ENCODE results near the gene GABBR1. TPM values are rescaled to one million over a fixed set of nuclear protein-coding genes. Genes with fewer than 3 reads are reported as not detected.
A peak's percentile ranks its signal among the peaks of the same experiment; 100 is the strongest.

GABBR1 gene
- polyA plus RNA-seq, 1 of the 3 experiments (the other 2 are of a cell fraction), result 26.8 TPM

DNA sequence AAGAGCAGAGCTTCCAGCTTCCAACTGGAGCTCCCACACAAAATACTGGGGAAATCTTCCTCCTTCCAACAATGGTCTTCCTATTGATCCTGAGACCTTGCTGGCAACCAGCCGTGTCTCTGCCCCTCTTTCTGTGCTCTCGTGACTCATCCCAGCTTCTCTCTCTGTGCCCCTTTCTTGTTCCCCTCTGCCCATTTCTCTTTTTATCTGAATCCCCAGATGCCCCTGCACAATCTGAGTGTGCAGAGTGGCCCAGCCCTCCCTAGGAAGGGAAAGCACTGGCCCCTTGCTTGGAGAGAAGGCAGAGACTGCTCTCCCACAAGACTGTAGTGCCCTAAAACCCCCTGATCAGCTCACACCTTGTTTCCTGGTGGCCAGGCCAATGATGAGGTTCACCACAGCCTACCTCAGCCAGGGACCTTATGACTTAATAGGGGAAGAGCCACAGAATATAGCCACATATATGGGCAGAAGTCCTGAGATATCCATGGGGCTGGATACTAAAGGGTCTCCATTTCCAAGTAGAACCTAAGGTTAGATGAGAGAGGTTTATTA is 122.2 kb downstream of the GABBR1 start:
- H3K9ac ChIP-seq, result no peak overlapping the region
- H3K4me3 ChIP-seq (ENCODE audit: low read depth in 2 of 2, low read length in 1 of 2), result no peak overlapping the region
- no peaks in the 10 kb centered on the region for H3F3A ChIP-seq (replicated peaks; ENCODE audit: insufficient read depth)
- no peaks in the 10 kb centered on the region for H3K9me2 ChIP-seq
- 0% methylated on average over 2 of the region's 2 CpGs for WGBS (ENCODE audit: low lambda C conversion rate)
- DNase-seq, result no peak
- H3K79me2 ChIP-seq (ENCODE audit: insufficient read depth), result no peaks in the 10 kb centered on the region
- no peaks in the 10 kb centered on the region for H3K4me1 ChIP-seq (ENCODE audit: control insufficient read depth in 1 of 2, insufficient read depth in 2 of 2, low read depth in 1 of 2, low read length in 1 of 2)
- no peaks in the 10 kb centered on the region for H3K9me3 ChIP-seq
- H3K36me3 ChIP-seq (replicated peaks in 1 of 2; ENCODE audit: control insufficient read depth in 1 of 2, insufficient read depth in 2 of 2, low read length in 1 of 2), result no peaks in the 10 kb centered on the region
- no peak overlapping the region for H2AFZ ChIP-seq (ENCODE audit: low read depth)
- TF ChIP-seq MAX (IDR thresholded peaks at IDR 0.05; ENCODE audit: low read depth), result no peak
- TF ChIP-seq, protein P1, sequence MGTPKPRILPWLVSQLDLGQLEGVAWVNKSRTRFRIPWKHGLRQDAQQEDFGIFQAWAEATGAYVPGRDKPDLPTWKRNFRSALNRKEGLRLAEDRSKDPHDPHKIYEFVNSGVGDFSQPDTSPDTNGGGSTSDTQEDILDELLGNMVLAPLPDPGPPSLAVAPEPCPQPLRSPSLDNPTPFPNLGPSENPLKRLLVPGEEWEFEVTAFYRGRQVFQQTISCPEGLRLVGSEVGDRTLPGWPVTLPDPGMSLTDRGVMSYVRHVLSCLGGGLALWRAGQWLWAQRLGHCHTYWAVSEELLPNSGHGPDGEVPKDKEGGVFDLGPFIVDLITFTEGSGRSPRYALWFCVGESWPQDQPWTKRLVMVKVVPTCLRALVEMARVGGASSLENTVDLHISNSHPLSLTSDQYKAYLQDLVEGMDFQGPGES (IDR thresholded peaks at IDR 0.05; ENCODE audit: low read depth, low read length), result no peak
- no peak for TF ChIP-seq RAD21 (IDR thresholded peaks at IDR 0.05; ENCODE audit: low read length)
- no peak for TF ChIP-seq RCOR1 (IDR thresholded peaks at IDR 0.05; ENCODE audit: low read length)
- TF ChIP-seq GATA2 (CRISPR knock-in tag; IDR thresholded peaks at IDR 0.05), result no peak
- TF ChIP-seq NRF1 (IDR thresholded peaks at IDR 0.05; ENCODE audit: low read depth, low read length), result no peak
- no peak for TF ChIP-seq FOSL2 (IDR thresholded peaks at IDR 0.05; ENCODE audit: borderline replicate concordance, low read depth)
- ChIA-PET CTCF (interaction anchor here (1.5 kb wide), 1 partner anchor 21 kb away, joined by 4 read pairs; no protein-coding TSS in a partner anchor), POLR2A (no interaction called here)
- no peak overlapping the region for H3K4me2 ChIP-seq
- peaks cover 49% of the 10 kb centered on the region for H3K27me3 ChIP-seq (ENCODE audit: insufficient read depth)
- no peaks in the 10 kb centered on the region for H4K20me1 ChIP-seq (ENCODE audit: insufficient read depth)
- H3K27ac ChIP-seq (ENCODE audit: low read depth in 2 of 2, low read length in 1 of 2), result no peak overlapping the region

DNA sequence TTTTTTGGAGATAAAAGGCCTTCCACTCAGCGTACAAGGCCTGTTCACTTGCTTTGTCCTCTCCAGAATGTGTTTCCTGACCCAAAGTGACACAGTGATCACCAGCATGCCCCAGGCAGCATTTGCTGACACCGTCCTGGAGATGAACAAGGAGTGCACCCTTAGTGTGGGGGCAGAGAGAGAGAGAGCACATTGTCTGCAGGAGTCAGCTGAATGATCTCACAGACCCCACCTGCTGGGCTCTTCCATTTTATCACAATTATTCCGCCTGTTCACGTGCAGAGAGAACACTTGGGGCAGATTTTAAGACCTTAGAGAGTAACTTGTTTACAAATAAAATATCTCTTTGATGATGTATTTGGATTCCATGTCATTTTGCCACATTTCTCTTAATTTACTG is 122.8 kb downstream of the GABBR1 start:
- Histone ChIP-seq H3K36me3 (replicated peaks in 1 of 2; ENCODE audit: control insufficient read depth in 1 of 2, insufficient read depth in 2 of 2, low read length in 1 of 2) (no peaks in the 10 kb centered on the region), H3K9me3 (no peaks in the 10 kb centered on the region), H3K27me3 (ENCODE audit: insufficient read depth) (peaks cover 51% of the 10 kb centered on the region), H4K20me1 (ENCODE audit: insufficient read depth) (no peaks in the 10 kb centered on the region), H3K27ac (ENCODE audit: low read depth in 2 of 2, low read length in 1 of 2) (no peak overlapping the region), H3K79me2 (ENCODE audit: insufficient read depth) (no peaks in the 10 kb centered on the region), H3K4me1 (ENCODE audit: control insufficient read depth in 1 of 2, insufficient read depth in 2 of 2, low read depth in 1 of 2, low read length in 1 of 2) (no peaks in the 10 kb centered on the region), H3K9me2 (no peaks in the 10 kb centered on the region), H2AFZ (ENCODE audit: low read depth) (no peak overlapping the region), H3K4me3 (ENCODE audit: low read depth in 2 of 2, low read length in 1 of 2) (no peak overlapping the region), H3K4me2 (no peak overlapping the region), H3F3A (replicated peaks; ENCODE audit: insufficient read depth) (no peaks in the 10 kb centered on the region), H3K9ac (no peak overlapping the region)
- CTCF ChIA-PET, result interaction anchor here (1.5 kb wide), 1 partner anchor 22 kb away, joined by 4 read pairs; no protein-coding TSS in a partner anchor
- WGBS (ENCODE audit: low lambda C conversion rate), result 2% methylated on average over 4 of the region's 4 CpGs
- TF ChIP-seq ZBTB33 (IDR thresholded peaks at IDR 0.05; ENCODE audit: borderline replicate concordance, low read depth), result no peak
- TF ChIP-seq, protein P2, sequence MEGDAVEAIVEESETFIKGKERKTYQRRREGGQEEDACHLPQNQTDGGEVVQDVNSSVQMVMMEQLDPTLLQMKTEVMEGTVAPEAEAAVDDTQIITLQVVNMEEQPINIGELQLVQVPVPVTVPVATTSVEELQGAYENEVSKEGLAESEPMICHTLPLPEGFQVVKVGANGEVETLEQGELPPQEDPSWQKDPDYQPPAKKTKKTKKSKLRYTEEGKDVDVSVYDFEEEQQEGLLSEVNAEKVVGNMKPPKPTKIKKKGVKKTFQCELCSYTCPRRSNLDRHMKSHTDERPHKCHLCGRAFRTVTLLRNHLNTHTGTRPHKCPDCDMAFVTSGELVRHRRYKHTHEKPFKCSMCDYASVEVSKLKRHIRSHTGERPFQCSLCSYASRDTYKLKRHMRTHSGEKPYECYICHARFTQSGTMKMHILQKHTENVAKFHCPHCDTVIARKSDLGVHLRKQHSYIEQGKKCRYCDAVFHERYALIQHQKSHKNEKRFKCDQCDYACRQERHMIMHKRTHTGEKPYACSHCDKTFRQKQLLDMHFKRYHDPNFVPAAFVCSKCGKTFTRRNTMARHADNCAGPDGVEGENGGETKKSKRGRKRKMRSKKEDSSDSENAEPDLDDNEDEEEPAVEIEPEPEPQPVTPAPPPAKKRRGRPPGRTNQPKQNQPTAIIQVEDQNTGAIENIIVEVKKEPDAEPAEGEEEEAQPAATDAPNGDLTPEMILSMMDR (IDR thresholded peaks at IDR 0.05), result peak; percentile 24; the same call in 1 of the 2 replicates
- TF ChIP-seq, protein P1 (IDR thresholded peaks at IDR 0.05; ENCODE audit: low read depth, low read length), result no peak
- no peak for DNase-seq
- POLR2A ChIA-PET, result no interaction called here

Small RNA genes within 50 kb of the gene (small RNA-seq; reads per million reads assigned to genes)
- gene SNORD32B, result 0 reads per million in 7 experiments
- gene SUMO2P1, result 0 to 2.0 (median 0) reads per million in 7 experiments
- gene TMEM183AP1, result 0 to 2.6 (median 0) reads per million in 7 experiments

Other genes with a start within 250 kb of the GABBR1 start
- not detected in 2 replicates for gene OR12D2, start 237.6 kb downstream of the GABBR1 start, polyA plus RNA-seq (2012; rRNA removed)
- not detected in 2 replicates for gene OR12D1, start 218.3 kb downstream of the GABBR1 start, polyA plus RNA-seq (2012; rRNA removed)
- not detected in 2 replicates for gene OR10C1, start 193.9 kb downstream of the GABBR1 start, polyA plus RNA-seq (2012; rRNA removed)
- not detected in 2 replicates for gene OR11A1, start 176.1 kb downstream of the GABBR1 start, polyA plus RNA-seq (2012; rRNA removed)
- gene OR2H1, start 176.0 kb downstream of the GABBR1 start, polyA plus RNA-seq (2012; rRNA removed), result not detected in 2 replicates
- not detected in 2 replicates for gene MAS1L, start 145.2 kb downstream of the GABBR1 start, polyA plus RNA-seq (2012; rRNA removed)
- not detected in 2 replicates for gene UBD, start 73.5 kb downstream of the GABBR1 start, polyA plus RNA-seq (2012; rRNA removed)
- not detected in 2 replicates for gene OR2H2, start 48.1 kb downstream of the GABBR1 start, polyA plus RNA-seq (2012; rRNA removed)
- not detected in 2 replicates for gene MOG, start 23.9 kb upstream of the GABBR1 start, polyA plus RNA-seq (2012; rRNA removed)
- not detected in 2 replicates for gene ZFP57, start 48.0 kb upstream of the GABBR1 start, polyA plus RNA-seq (2012; rRNA removed)
- 0.28 and 0.31 TPM in 2 replicates for gene HLA-F, start 90.3 kb upstream of the GABBR1 start, polyA plus RNA-seq (2012; rRNA removed)
- not detected in 2 replicates for gene HLA-G, start 194.6 kb upstream of the GABBR1 start, polyA plus RNA-seq (2012; rRNA removed)